OCI-LY3 (cell line): ENCODE data around the gene PCSK6.

Experiments
- CTCF ChIP-seq: fragments of 200-600, 300-600 bp; sonication (generic); IDR thresholded peaks from 2 replicates; pipeline ENCODE4 v1.5.1; 2014; ENCODE audit warnings: antibody characterized with exemption, low read length, low read depth
- EZH2phosphoT487 ChIP-seq: fragments of 200-600 bp; shearing (Covaris generic); IDR thresholded peaks from 2 replicates; pipeline ENCODE4 v1.6.1; 2018; ENCODE audit warnings: antibody characterized with exemption, mixed run types, low read depth

DNA sequence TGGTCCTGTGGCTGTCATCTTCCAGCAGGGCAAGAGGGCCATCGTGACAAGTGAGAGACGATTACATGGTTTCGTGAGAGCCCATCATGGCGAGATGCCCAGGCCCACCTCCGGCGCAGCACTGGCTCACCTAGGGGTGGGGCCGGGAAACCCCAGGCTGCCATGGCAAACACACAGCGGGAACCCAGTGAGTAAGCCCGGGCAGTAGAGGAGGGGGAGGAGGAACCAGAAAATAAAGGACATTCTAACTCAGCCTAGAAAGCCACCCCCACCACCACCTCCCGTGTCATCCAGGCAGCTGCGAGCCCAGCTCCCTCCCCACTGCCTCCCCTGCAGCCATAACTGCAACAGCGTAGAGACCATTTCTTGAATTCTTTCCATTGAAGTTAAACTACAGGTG, 52.3 kb downstream of the PCSK6 start:
- TF ChIP-seq CTCF: no peak
- TF ChIP-seq EZH2phosphoT487: no peak
